Smooth muscle cell (in vitro differentiated cells): Measurements from ENCODE around the gene HIPK2. TPM values are rescaled to one million over a fixed set of nuclear protein-coding genes. Genes with fewer than 3 reads are reported as not detected.

Source experiments
- DNase-seq: peaks from one replicate; lab custom pipeline; 2025; ENCODE audit not compliant: unreplicated experiment; lab: John Stamatoyannopoulos, UW
- H2AFZ ChIP-seq: fragments of 200-600 bp; sonication (generic); 2 replicates; pipeline ENCODE4 v1.6.0; 2016; ENCODE audit warnings: antibody characterized with exemption, low read depth, mild to moderate bottlenecking
- H3F3A ChIP-seq: fragments of 200-600 bp; sonication (generic); 2 replicates; pipeline ENCODE4 v1.6.0; 2017; ENCODE audit warnings: antibody characterized with exemption, low read depth
- H3K27ac ChIP-seq: fragments of 200-600 bp; sonication (generic); 2 replicates; pipeline ENCODE4 v1.5.1; 2016; ENCODE audit warnings: low read depth, mild to moderate bottlenecking
- H3K27me3 ChIP-seq: fragments of 200-600 bp; sonication (generic); 2 replicates; pipeline ENCODE4 v1.6.1; 2016; ENCODE audit warnings: low read depth, mild to moderate bottlenecking
- H3K36me3 ChIP-seq: fragments of 200-600 bp; sonication (generic); 2 replicates; pipeline ENCODE4 v1.5.1; 2016; ENCODE audit warnings: low read depth
- H3K4me1 ChIP-seq: fragments of 200-600 bp; sonication (generic); 2 replicates; pipeline ENCODE4 v1.5.1; 2016; ENCODE audit warnings: low read depth
- H3K4me2 ChIP-seq: fragments of 200-600 bp; sonication (generic); 2 replicates; pipeline ENCODE4 v1.6.0; 2016; ENCODE audit warnings: mild to moderate bottlenecking
- H3K4me3 ChIP-seq: fragments of 200-600 bp; sonication (generic); 2 replicates; pipeline ENCODE4 v1.5.1; 2016; ENCODE audit warnings: mild to moderate bottlenecking
- H3K79me2 ChIP-seq: fragments of 200-600 bp; sonication (generic); 2 replicates; pipeline ENCODE4 v1.6.0; 2016; ENCODE audit warnings: low read depth, mild to moderate bottlenecking
- H3K9ac ChIP-seq: fragments of 200-600 bp; sonication (generic); 2 replicates; pipeline ENCODE4 v1.6.0; 2016; ENCODE audit warnings: low read depth
- H3K9me3 ChIP-seq: fragments of 200-600 bp; sonication (generic); replicated peaks from 2 replicates; pipeline ENCODE4 v1.5.1; 2016; ENCODE audit warnings: low read depth
- H4K20me1 ChIP-seq: fragments of 200-600 bp; sonication (generic); 2 replicates; pipeline ENCODE4 v1.6.0; 2016; ENCODE audit warnings: low read depth
- CTCF ChIP-seq: fragments of 200-600 bp; sonication (generic); IDR thresholded peaks from 2 replicates; pipeline ENCODE4 v1.5.1; 2017; ENCODE audit warnings: borderline replicate concordance, mild to moderate bottlenecking, antibody characterized with exemption; ENCODE audit not compliant: insufficient read depth, poor library complexity, severe bottlenecking
- WGBS: methylation state at CpG from one replicate; pipeline ENCODE4 v1.1.7; 2016; ENCODE audit warnings: low lambda C conversion rate; 5-methylcytosine and 5-hydroxymethylcytosine counted together
- polyA plus RNA-seq: library from polyadenylated mRNA; unstranded; fragments of >200 nt; fragmentation: Nextera tagmentation; extraction: Ambion mirVana; gene quantifications from 2 replicates; pipeline ENCODE4 v1.2.1, GENCODE V29; 2016
- total RNA-seq: library from RNA; depleted of rRNA; stranded (reverse); fragments of >200 nt; gene quantifications from 2 replicates; pipeline ENCODE4 v1.2.3, GENCODE V29; 2014

The HIPK2 gene
- total and polyA plus RNA-seq, 2 experiments from 2014 or later = 3.0 to 11.2 TPM

DNA sequence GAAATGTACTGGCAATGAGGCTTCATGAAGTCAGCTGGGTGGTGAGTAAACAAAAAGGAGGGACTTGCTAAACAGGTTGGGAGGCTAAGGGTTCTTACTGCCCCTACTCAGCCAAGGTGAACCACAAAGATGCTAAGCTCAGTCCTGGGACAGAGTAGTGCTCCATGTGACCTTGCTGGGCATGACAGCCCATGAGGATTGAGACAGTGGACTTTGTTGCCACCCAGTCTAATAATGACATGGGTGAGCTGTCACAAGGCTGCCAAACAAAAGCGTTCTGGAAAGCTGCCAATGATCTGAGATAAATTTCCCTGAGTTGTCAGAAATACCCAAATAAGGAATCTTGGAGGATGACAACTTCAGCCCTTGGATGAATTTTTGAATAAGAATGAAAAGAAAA is 179.2 kb downstream of the HIPK2 start:
- TF ChIP-seq CTCF = no peak
- H3K9ac ChIP-seq = no peak overlapping the region
- WGBS = 100% methylated on average over 1 of the region's 1 CpG
- H3K4me2 ChIP-seq = no peak overlapping the region
- peaks cover 15% of the 10 kb centered on the region for H3K36me3 ChIP-seq
- no peak overlapping the region for H2AFZ ChIP-seq
- H4K20me1 ChIP-seq = no peaks in the 10 kb centered on the region
- no peaks in the 10 kb centered on the region for H3K4me1 ChIP-seq
- no peaks in the 10 kb centered on the region for H3K79me2 ChIP-seq
- H3F3A ChIP-seq = no peaks in the 10 kb centered on the region
- no peak overlapping the region for H3K4me3 ChIP-seq
- H3K27me3 ChIP-seq = no peaks in the 10 kb centered on the region
- no peak for DNase-seq
- no peaks in the 10 kb centered on the region for H3K9me3 ChIP-seq
- no peak overlapping the region for H3K27ac ChIP-seq

DNA sequence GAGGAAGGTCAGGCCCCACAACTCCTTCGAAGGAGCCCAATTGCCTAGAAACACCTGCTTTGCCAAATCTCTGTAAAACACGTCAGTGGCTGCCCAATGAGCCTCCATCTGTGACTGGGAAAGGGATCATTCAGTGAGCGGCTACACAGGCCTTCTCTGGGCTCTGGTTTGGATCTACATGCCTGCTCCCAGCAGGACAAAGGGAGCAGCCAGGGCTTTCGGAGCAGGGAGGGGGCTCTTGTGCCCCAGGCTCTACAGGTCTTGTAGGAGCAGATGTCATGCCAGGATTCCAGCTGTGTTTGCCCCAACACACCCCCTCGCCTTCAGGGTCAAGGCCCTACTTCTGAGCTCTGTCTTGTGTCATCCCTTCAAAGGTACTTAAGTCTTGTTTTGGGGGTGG is 180.8 kb downstream of the HIPK2 start:
- 99% methylated on average over 5 of the region's 5 CpGs for WGBS
- H3K36me3 ChIP-seq = peaks cover 15% of the 10 kb centered on the region
- no peaks in the 10 kb centered on the region for H3K27me3 ChIP-seq

DNA sequence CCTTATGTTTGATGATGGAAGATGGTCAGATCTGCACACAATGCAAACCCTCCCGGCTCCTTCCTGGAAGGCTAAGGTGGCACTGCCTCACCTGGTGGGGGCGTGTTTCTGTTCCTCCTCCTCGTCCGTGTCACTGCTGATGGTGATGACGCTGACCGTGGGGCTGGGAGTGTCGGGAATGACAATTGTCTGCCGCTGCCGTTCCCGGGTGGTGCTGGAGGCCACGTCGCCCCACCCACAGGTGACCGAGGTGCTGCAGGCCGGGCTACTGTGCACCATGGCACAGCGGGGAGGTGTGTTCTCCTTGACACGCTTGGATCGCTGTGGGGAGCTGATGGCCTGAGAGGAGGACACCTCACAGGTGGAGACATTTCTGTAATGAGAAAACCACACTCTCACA is 181.2 kb downstream of the HIPK2 start:
- DNase-seq = no peak
- no peaks in the 10 kb centered on the region for H3F3A ChIP-seq
- no peak overlapping the region for H3K4me2 ChIP-seq
- no peaks in the 10 kb centered on the region for H3K27me3 ChIP-seq
- H4K20me1 ChIP-seq = no peaks in the 10 kb centered on the region
- H2AFZ ChIP-seq = no peak overlapping the region
- H3K4me3 ChIP-seq = no peak overlapping the region
- no peak for TF ChIP-seq CTCF
- H3K9ac ChIP-seq = no peak overlapping the region
- no peak overlapping the region for H3K27ac ChIP-seq
- H3K79me2 ChIP-seq = no peaks in the 10 kb centered on the region
- H3K9me3 ChIP-seq = no peaks in the 10 kb centered on the region
- 96% methylated on average over 17 of the region's 17 CpGs for WGBS
- H3K36me3 ChIP-seq = peaks cover 15% of the 10 kb centered on the region
- no peaks in the 10 kb centered on the region for H3K4me1 ChIP-seq

More for the DNA sequence above, 180.8 kb downstream of the HIPK2 start:
- Histone ChIP-seq H4K20me1 (no peaks in the 10 kb centered on the region), H3F3A (no peaks in the 10 kb centered on the region), H3K27ac (no peak overlapping the region), H3K9ac (no peak overlapping the region), H3K4me2 (no peak overlapping the region), H2AFZ (no peak overlapping the region), H3K79me2 (no peaks in the 10 kb centered on the region), H3K4me3 (no peak overlapping the region), H3K9me3 (no peaks in the 10 kb centered on the region), H3K4me1 (no peaks in the 10 kb centered on the region)
- DNase-seq = no peak
- TF ChIP-seq CTCF = no peak

DNA sequence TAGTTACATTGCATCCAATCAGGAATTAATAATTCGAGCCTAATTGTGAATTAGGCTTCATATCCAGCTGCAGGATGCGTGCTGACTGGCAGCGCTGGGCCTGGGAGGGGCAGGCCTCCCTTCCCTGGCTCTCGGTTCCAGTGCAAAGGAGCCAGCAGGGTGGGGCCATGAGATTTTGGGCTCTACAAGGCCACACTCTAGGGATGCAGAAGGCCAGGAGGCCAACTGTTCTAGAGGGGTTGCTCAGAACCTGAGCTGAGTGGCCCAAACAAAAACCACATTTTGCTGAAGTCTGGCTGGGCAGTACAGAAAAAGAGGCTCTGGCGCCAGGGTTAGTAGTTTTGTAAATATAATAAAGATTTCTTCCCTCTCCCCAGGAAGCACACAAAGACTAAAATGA is 182.0 kb downstream of the HIPK2 start:
- no peak for DNase-seq
- no peaks in the 10 kb centered on the region for H3K27me3 ChIP-seq
- no peak overlapping the region for H3K27ac ChIP-seq
- H2AFZ ChIP-seq = no peak overlapping the region
- H3F3A ChIP-seq = no peaks in the 10 kb centered on the region
- no peaks in the 10 kb centered on the region for H3K9me3 ChIP-seq
- no peaks in the 10 kb centered on the region for H3K79me2 ChIP-seq
- H4K20me1 ChIP-seq = no peaks in the 10 kb centered on the region
- no peak overlapping the region for H3K4me2 ChIP-seq
- H3K36me3 ChIP-seq = peaks cover 15% of the 10 kb centered on the region
- TF ChIP-seq CTCF = no peak
- no peaks in the 10 kb centered on the region for H3K4me1 ChIP-seq
- H3K4me3 ChIP-seq = no peak overlapping the region
- WGBS = 94% methylated on average over 5 of the region's 5 CpGs
- no peak overlapping the region for H3K9ac ChIP-seq
